ENCODE results near the gene MAEA.

MAEA gene

GRCh38 chr4:1331591-1332353 lies 42.1 kb downstream of the MAEA start:
- ATAC-seq = no peak
- no peak for TF ChIP-seq ISL1 (CRISPR knock-in tag; IDR thresholded peaks at IDR 0.05)
- TF ChIP-seq ZC3H10 (CRISPR knock-in tag; IDR thresholded peaks at IDR 0.05) = no peak
- TF ChIP-seq BACH2 (CRISPR knock-in tag; IDR thresholded peaks at IDR 0.05; ENCODE audit: borderline replicate concordance) = no peak
- TF ChIP-seq ZNF70 (CRISPR knock-in tag; IDR thresholded peaks at IDR 0.05) = no peak
- TF ChIP-seq TCF4 (CRISPR knock-in tag; IDR thresholded peaks at IDR 0.05; ENCODE audit: borderline replicate concordance) = no peak
- TF ChIP-seq TOX (CRISPR knock-in tag; IDR thresholded peaks at IDR 0.05; ENCODE audit: borderline replicate concordance) = no peak
- TF ChIP-seq PPARA (CRISPR knock-in tag; IDR thresholded peaks at IDR 0.05; ENCODE audit: borderline replicate concordance) = no peak
- no peak for TF ChIP-seq ZNF565 (CRISPR knock-in tag; conservative IDR thresholded peaks at IDR 0.05; ENCODE audit: low read depth)
- no peak for TF ChIP-seq ZNF8 (CRISPR knock-in tag; IDR thresholded peaks at IDR 0.05)
- no peak for TF ChIP-seq TSHZ2 (CRISPR knock-in tag; IDR thresholded peaks at IDR 0.05)
- no peak for TF ChIP-seq RARB (CRISPR knock-in tag; IDR thresholded peaks at IDR 0.05)
- TF ChIP-seq GLIS3 (CRISPR knock-in tag; IDR thresholded peaks at IDR 0.05) = no peak
- no peak for TF ChIP-seq CREB5 (CRISPR knock-in tag; IDR thresholded peaks at IDR 0.05; ENCODE audit: low read depth)
- no peak for TF ChIP-seq ZFP3 (CRISPR knock-in tag; IDR thresholded peaks at IDR 0.05)
- no peak for TF ChIP-seq ARNTL (CRISPR knock-in tag; IDR thresholded peaks at IDR 0.05; ENCODE audit: borderline replicate concordance, low read depth)
- no peak for TF ChIP-seq OSR1 (CRISPR knock-in tag; IDR thresholded peaks at IDR 0.05)
- no peak for TF ChIP-seq PATZ1 (CRISPR knock-in tag; IDR thresholded peaks at IDR 0.05; ENCODE audit: borderline replicate concordance)
- no peak for TF ChIP-seq ZFP30 (CRISPR knock-in tag; IDR thresholded peaks at IDR 0.05)
- TF ChIP-seq CSRNP3 (CRISPR knock-in tag; IDR thresholded peaks at IDR 0.05) = no peak

GRCh38 chr4:1332686-1333085 lies 43.0 kb downstream of the MAEA start:
- TF ChIP-seq ZFP3 (CRISPR knock-in tag; IDR thresholded peaks at IDR 0.05) (no peak), BACH2 (CRISPR knock-in tag; IDR thresholded peaks at IDR 0.05; ENCODE audit: borderline replicate concordance) (no peak), POU6F1 (CRISPR knock-in tag; IDR thresholded peaks at IDR 0.05; ENCODE audit: borderline replicate concordance, low read depth) (no peak), ISL1 (CRISPR knock-in tag; IDR thresholded peaks at IDR 0.05) (no peak), CSRNP3 (CRISPR knock-in tag; IDR thresholded peaks at IDR 0.05) (no peak), GLIS3 (CRISPR knock-in tag; IDR thresholded peaks at IDR 0.05) (no peak), PATZ1 (CRISPR knock-in tag; IDR thresholded peaks at IDR 0.05; ENCODE audit: borderline replicate concordance) (no peak), ESRRG (CRISPR knock-in tag; IDR thresholded peaks at IDR 0.05) (no peak), ZNF70 (CRISPR knock-in tag; IDR thresholded peaks at IDR 0.05) (no peak), TCF4 (CRISPR knock-in tag; IDR thresholded peaks at IDR 0.05; ENCODE audit: borderline replicate concordance) (no peak), ZNF8 (CRISPR knock-in tag; IDR thresholded peaks at IDR 0.05) (no peak), SNAI2 (CRISPR knock-in tag; IDR thresholded peaks at IDR 0.05) (no peak), OSR1 (CRISPR knock-in tag; IDR thresholded peaks at IDR 0.05) (no peak), TOX (CRISPR knock-in tag; IDR thresholded peaks at IDR 0.05; ENCODE audit: borderline replicate concordance) (no peak), ZFP30 (CRISPR knock-in tag; IDR thresholded peaks at IDR 0.05) (no peak), ARNTL (CRISPR knock-in tag; IDR thresholded peaks at IDR 0.05; ENCODE audit: borderline replicate concordance, low read depth) (no peak), CREB5 (CRISPR knock-in tag; IDR thresholded peaks at IDR 0.05; ENCODE audit: low read depth) (no peak)
- ATAC-seq = no peak

Data from SK-N-SH treated with all-trans-retinoic acid at 6 μM for 48 hours (cell line).